GM10266 (cell line): ENCODE measurements around the gene SGPP2.

ENCODE experiments used
- DNase-seq: peaks from one replicate; pipeline ENCODE4 v3.0.0; 2012; ENCODE audit errors: extremely low spot score
- CTCF ChIP-seq: IDR thresholded peaks from 2 replicates; pipeline ENCODE4 v1.5.1; 2012; ENCODE audit warnings: mild to moderate bottlenecking, low read depth; ENCODE audit not compliant: control insufficient read depth, insufficient read depth; ENCODE audit errors: missing control alignments

SGPP2 gene

GRCh38 chr2:222450021-222450420, 25.7 kb downstream of the SGPP2 start:
- DNase-seq: no peak
- no peak for TF ChIP-seq CTCF

DNA sequence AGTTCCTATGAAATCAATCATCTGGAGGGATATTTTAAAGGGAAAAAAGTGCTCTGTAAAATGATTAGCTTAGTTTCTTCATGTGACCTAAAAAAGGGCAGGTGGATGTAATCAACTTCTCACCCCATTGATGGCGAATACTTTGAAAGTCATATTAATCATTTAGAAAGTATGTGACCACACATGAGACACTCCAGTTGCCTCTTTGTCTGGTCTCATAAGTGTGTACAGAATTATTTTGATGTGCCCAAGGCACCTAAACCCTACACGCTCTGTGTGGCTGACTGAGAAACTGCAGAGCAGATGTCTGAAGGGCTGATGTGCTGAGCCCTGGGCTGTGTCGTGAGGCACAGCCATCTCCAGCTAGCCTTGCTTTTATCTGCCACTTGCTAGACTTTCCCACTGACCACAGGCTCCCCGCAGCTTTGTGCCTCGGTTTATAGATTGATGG, 26.9 kb downstream of the SGPP2 start:
- no peak for TF ChIP-seq CTCF
- DNase-seq: peak; percentile 54

DNA sequence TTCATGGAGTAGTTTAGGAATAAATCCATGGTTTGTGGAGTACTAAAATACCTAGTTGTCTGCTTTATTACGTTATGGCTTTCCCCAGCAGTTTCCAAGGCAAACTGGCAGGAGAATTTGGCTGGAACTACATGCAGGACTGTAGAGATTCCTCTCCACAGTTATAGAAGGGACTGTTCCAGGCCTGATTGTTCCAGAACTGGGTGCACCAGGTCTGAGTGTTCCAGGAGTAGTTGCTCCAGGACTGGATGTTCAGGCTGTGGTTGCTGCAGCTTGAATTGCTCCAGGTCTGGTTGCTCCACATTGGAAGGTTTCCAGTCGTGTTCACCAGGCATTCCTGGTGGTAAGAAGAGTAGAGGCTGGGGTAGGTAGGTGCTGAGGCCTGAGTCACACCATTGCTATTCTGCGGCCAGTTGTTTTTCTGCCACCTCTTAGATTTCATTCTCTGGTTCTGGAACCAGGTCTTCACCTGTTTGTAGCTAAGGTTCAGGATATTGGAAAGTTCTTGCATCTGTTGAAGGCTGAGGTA, 28.1 kb downstream of the SGPP2 start:
- no peak for TF ChIP-seq CTCF
- DNase-seq: no peak

DNA sequence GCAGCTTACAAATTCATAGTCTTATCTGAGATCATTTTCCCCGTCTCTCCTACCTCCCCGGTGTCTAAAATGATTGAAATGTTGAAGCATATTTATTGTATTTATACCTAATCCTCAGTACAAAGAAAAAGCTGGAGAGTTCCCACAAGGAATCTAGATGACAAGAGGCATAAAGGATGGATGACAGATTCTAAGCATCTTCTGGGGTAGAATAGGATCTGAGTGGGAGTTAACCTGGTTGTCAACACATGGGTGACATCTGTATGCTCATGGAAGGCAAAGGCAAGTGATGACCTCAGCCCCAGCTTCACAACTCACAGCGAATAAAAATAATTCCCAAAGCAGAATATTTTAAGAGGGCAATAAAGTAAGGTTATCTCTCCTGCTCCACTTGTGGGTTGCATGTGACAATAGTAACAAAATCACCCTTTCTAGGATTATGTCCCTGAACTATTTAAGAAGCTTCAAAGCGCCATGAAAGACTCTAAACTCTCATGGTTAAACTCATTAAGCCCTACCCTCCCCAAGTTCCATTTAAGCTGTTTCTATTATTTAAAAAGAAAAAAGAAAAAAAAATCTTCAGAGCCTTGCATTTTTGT, 32.2 kb downstream of the SGPP2 start:
- TF ChIP-seq CTCF: no peak
- no peak for DNase-seq

DNA sequence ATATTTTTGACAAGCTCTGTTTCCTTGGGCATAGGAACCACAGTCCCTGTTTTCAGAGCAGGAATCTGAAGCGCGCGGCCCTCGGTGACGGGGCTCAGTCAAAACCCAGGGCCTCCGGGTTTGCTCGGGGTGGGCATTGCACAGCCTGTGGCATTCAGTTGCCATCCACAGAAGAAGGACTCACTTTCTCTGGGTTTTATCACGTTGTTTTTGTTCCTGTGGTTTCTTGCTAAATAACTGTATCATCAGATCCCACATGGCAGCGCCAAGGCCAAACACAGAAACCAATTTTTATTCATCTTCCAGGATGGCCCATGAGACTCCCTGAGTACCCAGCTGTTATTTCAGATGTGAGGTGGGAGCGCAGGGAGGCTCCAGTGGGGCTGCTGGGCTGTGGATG, 35.6 kb downstream of the SGPP2 start:
- DNase-seq: no peak
- TF ChIP-seq CTCF: no peak

- DNase-seq: no peak
- no peak for TF ChIP-seq CTCF
Observed at GRCh38 chr2:222465746-222466145, 41.4 kb downstream of the SGPP2 start.

DNA sequence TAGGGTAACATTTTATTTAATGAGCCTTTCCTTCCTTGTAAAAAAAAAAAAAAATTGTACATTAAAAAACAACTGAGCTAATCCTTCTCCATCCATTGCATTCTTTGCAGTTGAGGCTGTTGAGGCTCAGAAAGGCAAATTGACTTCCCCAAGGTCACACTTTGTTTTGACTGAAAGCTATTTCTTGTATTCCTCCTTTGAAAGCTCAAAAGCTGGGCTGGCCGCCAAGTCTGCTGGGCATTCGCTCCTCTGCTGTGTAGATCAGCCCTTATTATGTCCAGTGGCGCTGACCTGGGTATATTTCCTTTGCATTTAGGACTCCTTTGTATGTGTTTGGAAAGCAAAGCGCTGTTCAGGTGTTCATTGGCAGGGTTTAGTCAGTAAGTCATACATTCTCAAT, 44.0 kb downstream of the SGPP2 start:
- no peak for DNase-seq
- TF ChIP-seq CTCF: no peak
